ENCODE results near the gene RCAN2.

DNA sequence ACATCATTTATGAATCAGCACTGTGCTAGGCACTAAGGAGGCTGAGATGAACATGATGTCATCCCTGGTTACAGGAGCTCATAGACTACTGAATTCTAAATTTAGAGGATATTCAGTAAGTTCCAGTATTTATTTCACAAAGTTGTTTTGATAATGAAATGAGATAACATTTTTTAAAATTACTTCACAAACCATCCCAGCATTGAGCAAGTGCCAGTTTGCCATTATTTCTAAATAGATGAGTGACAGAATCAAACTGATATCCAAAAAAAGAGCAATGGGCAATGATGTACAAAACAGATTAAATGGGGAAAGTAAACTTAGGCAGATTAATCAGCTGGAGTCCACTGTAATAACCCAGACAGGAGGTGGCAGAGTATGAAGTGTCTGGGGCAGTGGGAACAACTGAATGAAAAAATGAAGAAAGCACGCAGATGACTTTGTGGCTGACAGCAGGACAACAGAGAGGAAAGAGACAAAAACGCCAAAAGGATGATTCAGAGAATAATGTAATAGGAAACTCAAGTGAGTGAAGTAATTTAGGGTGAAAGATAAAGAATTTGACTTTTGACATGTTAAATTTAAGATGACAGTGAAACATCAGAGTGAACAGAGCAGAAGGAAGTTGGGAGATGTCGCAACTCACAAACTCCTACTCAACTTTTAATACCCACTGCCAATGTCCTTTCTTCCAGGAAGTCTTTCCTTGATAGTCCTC is 70.2 kb downstream of the RCAN2 start:
- TF ChIP-seq, protein P1, sequence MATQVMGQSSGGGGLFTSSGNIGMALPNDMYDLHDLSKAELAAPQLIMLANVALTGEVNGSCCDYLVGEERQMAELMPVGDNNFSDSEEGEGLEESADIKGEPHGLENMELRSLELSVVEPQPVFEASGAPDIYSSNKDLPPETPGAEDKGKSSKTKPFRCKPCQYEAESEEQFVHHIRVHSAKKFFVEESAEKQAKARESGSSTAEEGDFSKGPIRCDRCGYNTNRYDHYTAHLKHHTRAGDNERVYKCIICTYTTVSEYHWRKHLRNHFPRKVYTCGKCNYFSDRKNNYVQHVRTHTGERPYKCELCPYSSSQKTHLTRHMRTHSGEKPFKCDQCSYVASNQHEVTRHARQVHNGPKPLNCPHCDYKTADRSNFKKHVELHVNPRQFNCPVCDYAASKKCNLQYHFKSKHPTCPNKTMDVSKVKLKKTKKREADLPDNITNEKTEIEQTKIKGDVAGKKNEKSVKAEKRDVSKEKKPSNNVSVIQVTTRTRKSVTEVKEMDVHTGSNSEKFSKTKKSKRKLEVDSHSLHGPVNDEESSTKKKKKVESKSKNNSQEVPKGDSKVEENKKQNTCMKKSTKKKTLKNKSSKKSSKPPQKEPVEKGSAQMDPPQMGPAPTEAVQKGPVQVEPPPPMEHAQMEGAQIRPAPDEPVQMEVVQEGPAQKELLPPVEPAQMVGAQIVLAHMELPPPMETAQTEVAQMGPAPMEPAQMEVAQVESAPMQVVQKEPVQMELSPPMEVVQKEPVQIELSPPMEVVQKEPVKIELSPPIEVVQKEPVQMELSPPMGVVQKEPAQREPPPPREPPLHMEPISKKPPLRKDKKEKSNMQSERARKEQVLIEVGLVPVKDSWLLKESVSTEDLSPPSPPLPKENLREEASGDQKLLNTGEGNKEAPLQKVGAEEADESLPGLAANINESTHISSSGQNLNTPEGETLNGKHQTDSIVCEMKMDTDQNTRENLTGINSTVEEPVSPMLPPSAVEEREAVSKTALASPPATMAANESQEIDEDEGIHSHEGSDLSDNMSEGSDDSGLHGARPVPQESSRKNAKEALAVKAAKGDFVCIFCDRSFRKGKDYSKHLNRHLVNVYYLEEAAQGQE (IDR thresholded peaks at IDR 0.05; ENCODE audit: insufficient replicate concordance, low read depth), result no peak
- no peak for TF ChIP-seq GABPA (IDR thresholded peaks at IDR 0.05; ENCODE audit: low read depth)
- TF ChIP-seq, protein P2, sequence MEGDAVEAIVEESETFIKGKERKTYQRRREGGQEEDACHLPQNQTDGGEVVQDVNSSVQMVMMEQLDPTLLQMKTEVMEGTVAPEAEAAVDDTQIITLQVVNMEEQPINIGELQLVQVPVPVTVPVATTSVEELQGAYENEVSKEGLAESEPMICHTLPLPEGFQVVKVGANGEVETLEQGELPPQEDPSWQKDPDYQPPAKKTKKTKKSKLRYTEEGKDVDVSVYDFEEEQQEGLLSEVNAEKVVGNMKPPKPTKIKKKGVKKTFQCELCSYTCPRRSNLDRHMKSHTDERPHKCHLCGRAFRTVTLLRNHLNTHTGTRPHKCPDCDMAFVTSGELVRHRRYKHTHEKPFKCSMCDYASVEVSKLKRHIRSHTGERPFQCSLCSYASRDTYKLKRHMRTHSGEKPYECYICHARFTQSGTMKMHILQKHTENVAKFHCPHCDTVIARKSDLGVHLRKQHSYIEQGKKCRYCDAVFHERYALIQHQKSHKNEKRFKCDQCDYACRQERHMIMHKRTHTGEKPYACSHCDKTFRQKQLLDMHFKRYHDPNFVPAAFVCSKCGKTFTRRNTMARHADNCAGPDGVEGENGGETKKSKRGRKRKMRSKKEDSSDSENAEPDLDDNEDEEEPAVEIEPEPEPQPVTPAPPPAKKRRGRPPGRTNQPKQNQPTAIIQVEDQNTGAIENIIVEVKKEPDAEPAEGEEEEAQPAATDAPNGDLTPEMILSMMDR (IDR thresholded peaks at IDR 0.05; ENCODE audit: insufficient read depth, low read length), result no peak

Measured in HL-60 (cell line).